GM12878 (cell line): ENCODE data around the gene ENDOV. TPM values are rescaled to one million over a fixed set of nuclear protein-coding genes. Genes with fewer than 3 reads are reported as not detected.

Experiments
- ATAC-seq: fragments of 200-7000 bp; cut with Tn5 transposase; 3 replicates; pipeline ENCODE4 v1.9.1; 2020; ENCODE audit warnings: mild to moderate bottlenecking, moderate library complexity
- BruUV-seq: library from RNA; stranded (reverse); fragments of 400-500 nt; replicated peaks from 2 replicates; lab custom pipeline; 2021; lab: Mats Ljungman, UMichigan
- CTCF ChIA-PET: fragments of 300-600 bp; sonication (Branson Sonifier 250); formaldehyde crosslinking; extraction: SDS; loops from one replicate; lab custom pipeline; 2021; ENCODE audit warnings: inconsistent platforms; lab: Yijun Ruan, JAX
- POLR2A ChIA-PET: fragments of 350-600 bp; formaldehyde crosslinking; extraction: SDS; loops from one replicate; lab custom pipeline; 2021; ENCODE audit warnings: inconsistent platforms; lab: Charles Lee
- RAD21 ChIA-PET: fragments of 300-600 bp; sonication (Branson Sonifier 250); formaldehyde crosslinking; loops from one replicate; lab custom pipeline; 2023; ENCODE audit warnings: antibody characterized with exemption; ENCODE audit not compliant: unreplicated experiment; lab: Charles Lee
- SMC1A ChIA-PET: fragments of 300-600 bp; sonication (Branson Sonifier 250); formaldehyde crosslinking; loops from one replicate; lab custom pipeline; 2023; ENCODE audit not compliant: unreplicated experiment, uncharacterized antibody; lab: Charles Lee
- DNase-seq: peaks from one replicate; pipeline ENCODE4 v3.0.0-alpha.2; 2011; ENCODE audit warnings: low read depth, low spot score
- FAIRE-seq: peaks from 3 replicates; lab custom pipeline; 2011; peaks lifted over from hg19 to GRCh38; lab: Jason Lieb, UNC
- H2AFZ ChIP-seq: 2 replicates; pipeline ENCODE4 v1.6.0; 2011; ENCODE audit warnings: low read depth, low read length, control low read depth; ENCODE audit not compliant: control insufficient read depth
- H3K27ac ChIP-seq: 2 replicates; pipeline ENCODE4 v1.5.1; 2011; ENCODE audit warnings: control low read depth; ENCODE audit not compliant: control insufficient read depth, insufficient read depth
- H3K27me3 ChIP-seq, 2 experiments: replicated peaks in 1 of 2; 2 replicates each; pipeline versions ENCODE4 v1.6.0 to v1.6.1; 2011; ENCODE audit warnings: low read length in 1 of 2; ENCODE audit not compliant: control insufficient read depth in 2 of 2, insufficient read depth in 2 of 2
- H3K36me3 ChIP-seq, 2 experiments: 2 replicates each; pipeline ENCODE4 v1.5.1; 2011; ENCODE audit warnings: low read length in 1 of 2; ENCODE audit not compliant: control insufficient read depth in 2 of 2, insufficient read depth in 2 of 2
- H3K4me1 ChIP-seq: 2 replicates; pipeline ENCODE4 v1.6.1; 2011; ENCODE audit warnings: mild to moderate bottlenecking, low read length, moderate library complexity, mixed read lengths; ENCODE audit not compliant: control insufficient read depth, insufficient read depth
- H3K4me2 ChIP-seq: 2 replicates; pipeline ENCODE4 v1.6.0; 2011; ENCODE audit warnings: control low read depth; ENCODE audit not compliant: control insufficient read depth, insufficient read depth
- H3K4me3 ChIP-seq: fragments of 200-600 bp; sonication (generic); 2 replicates; pipeline ENCODE4 v1.5.1; 2016
- H3K79me2 ChIP-seq: 2 replicates; pipeline ENCODE4 v1.6.0; 2011; ENCODE audit warnings: low read length; ENCODE audit not compliant: control insufficient read depth, insufficient read depth
- H3K9ac ChIP-seq: 2 replicates; pipeline ENCODE4 v1.8.0; 2011; ENCODE audit warnings: low read length, control low read depth, mixed read lengths; ENCODE audit not compliant: control insufficient read depth, insufficient read depth
- H3K9me3 ChIP-seq: replicated peaks from 3 replicates; pipeline ENCODE4 v1.5.1; 2011; ENCODE audit warnings: mild to moderate bottlenecking, low read length; ENCODE audit not compliant: control insufficient read depth, insufficient read depth
- H4K20me1 ChIP-seq: 2 replicates; pipeline ENCODE4 v1.6.0; 2011; ENCODE audit not compliant: control insufficient read depth, insufficient read depth
- BACH1 ChIP-seq: fragments of 450-650 bp; IDR thresholded peaks from 2 replicates; pipeline ENCODE4 v1.6.1; 2017; ENCODE audit warnings: mild to moderate bottlenecking, borderline replicate concordance
- BCL11A ChIP-seq: IDR thresholded peaks from 2 replicates; pipeline ENCODE4 v1.6.1; 2011; ENCODE audit warnings: low read depth, low read length
- BMI1 ChIP-seq: fragments of 450-650 bp; IDR thresholded peaks from 2 replicates; pipeline ENCODE4 v1.6.1; 2016; ENCODE audit warnings: mild to moderate bottlenecking, moderate library complexity, borderline replicate concordance
- CHD4 ChIP-seq: fragments of 200-600 bp; sonication (generic); IDR thresholded peaks from 2 replicates; pipeline ENCODE4 v1.6.1; 2016; ENCODE audit warnings: mild to moderate bottlenecking
- HDGF ChIP-seq: fragments of 450-650 bp; IDR thresholded peaks from 2 replicates; pipeline ENCODE4 v1.6.1; 2016; ENCODE audit warnings: antibody characterized with exemption
- JUNB ChIP-seq: IDR thresholded peaks from 2 replicates; pipeline ENCODE4 v1.6.1; 2016; ENCODE audit warnings: antibody characterized with exemption, mild to moderate bottlenecking
- NR2C2 ChIP-seq: IDR thresholded peaks from 2 replicates; pipeline ENCODE4 v1.6.1; 2011; ENCODE audit warnings: borderline replicate concordance, low read depth; ENCODE audit not compliant: control insufficient read depth, insufficient read length
- PAX8 ChIP-seq: fragments of 450-650 bp; IDR thresholded peaks from 2 replicates; pipeline ENCODE4 v1.6.1; 2017; ENCODE audit warnings: mild to moderate bottlenecking, moderate library complexity
- POLR2A ChIP-seq: IDR thresholded peaks from 2 replicates; pipeline ENCODE4 v1.6.1; 2011; ENCODE audit warnings: low read depth, mild to moderate bottlenecking, low read length
- POU2F2 ChIP-seq: IDR thresholded peaks from 3 replicates; pipeline ENCODE4 v1.6.1; 2011; ENCODE audit warnings: low read depth, mild to moderate bottlenecking, low read length, borderline replicate concordance
- RELA ChIP-seq: fragments of 450-650 bp; IDR thresholded peaks from 2 replicates; pipeline ENCODE4 v1.8.0; 2014; ENCODE audit warnings: borderline replicate concordance; ENCODE audit not compliant: partially characterized antibody
- SP1 ChIP-seq: IDR thresholded peaks from one replicate; pipeline ENCODE4 v1.6.1; 2011; ENCODE audit warnings: low read depth, low read length
- USF2 ChIP-seq: IDR thresholded peaks from 2 replicates; pipeline ENCODE4 v1.6.1; 2011; ENCODE audit warnings: low read depth, low read length, improper control_type of control experiment, borderline replicate concordance
- ZNF384 ChIP-seq: IDR thresholded peaks from 2 replicates; pipeline ENCODE4 v1.6.1; 2012; ENCODE audit warnings: low read depth, mild to moderate bottlenecking, low read length, improper control_type of control experiment, borderline replicate concordance
- WGBS: methylation state at CpG from one replicate; pipeline ENCODE4 v1.1.6; 2016; ENCODE audit warnings: low lambda C conversion rate; ENCODE audit not compliant: insufficient replicate concordance, insufficient coverage; ENCODE audit errors: missing lambda C conversion rate; 5-methylcytosine and 5-hydroxymethylcytosine counted together
- in situ Hi-C: fragments of 300-500 bp; cut with MboI; formaldehyde crosslinking; loops from 9 replicates; pipeline ENCODE4 v1.14.3; 2018; ENCODE audit warnings: mixed read lengths
- intact Hi-C: fragments of 100-400 bp; cut with micrococcal nuclease; formaldehyde crosslinking; loops from one replicate; pipeline ENCODE4 v1.14.2; 2022; ENCODE audit not compliant: unreplicated experiment
- polyA plus RNA-seq, 11 experiments: library from polyadenylated mRNA; depleted of rRNA in 4 of 11; unstranded in 6 of 11; stranded (reverse) in 5 of 11; fragments of >200 nt; fragmentation: Nextera tagmentation in 4 of 11; fragmentation: Illumina TruSeq in 1 of 11; extraction: Ambion mirVana in 4 of 11; extraction: Trizol in 1 of 11; gene quantifications; 1 replicate in 1 of 11; 2 replicates in 10 of 11; pipeline versions ENCODE4 v1.2.1 to v1.2.3, GENCODE V29; 2011 to 2016; ENCODE audit warnings: inconsistent platforms in 2 of 11, missing spikeins in 2 of 11, low read depth in 1 of 11
- total RNA-seq, 4 experiments: library from RNA; depleted of rRNA in 3 of 4; stranded (reverse); fragments of >200 nt in 3 of 4; fragmentation: Illumina TruSeq in 1 of 4; extraction: Trizol in 1 of 4; gene quantifications; 2 replicates each; pipeline versions ENCODE4 v1.2.1 to v1.2.3, GENCODE V29; 2013 to 2021

Gene ENDOV
- total and polyA plus RNA-seq, 10 of the 15 experiments (the other 5 are each of a cell fraction or from before 2014, with no cell fraction given), result 0.63 to 11.9 (median 8.1) TPM

- Histone ChIP-seq H3K27me3 (no peaks in the 10 kb centered on the region), H3K9ac (no peak overlapping the region), H3K79me2 (no peaks in the 10 kb centered on the region), H3K36me3 (peaks cover 44 to 76% of the 10 kb centered on the region in 2 experiments), H3K27ac (no peak overlapping the region), H3K4me1 (no peaks in the 10 kb centered on the region), H2AFZ (no peak overlapping the region), H3K4me3 (no peak overlapping the region), H4K20me1 (no peaks in the 10 kb centered on the region), H3K4me2 (no peak overlapping the region), H3K9me3 (no peaks in the 10 kb centered on the region)
- ChIA-PET RAD21 (no interaction called here), POLR2A (no interaction called here), SMC1A (no interaction called here), CTCF (interaction anchor here (1.1 kb wide), 1 partner anchor 181 kb away, joined by 3 read pairs; no protein-coding TSS in a partner anchor)
- DNase-seq, result no peak
- no TSS peak for BruUV-seq
- in situ Hi-C loops, result no loop called here
- no peak for FAIRE-seq
- no peak for TF ChIP-seq HDGF
- TF ChIP-seq PAX8, result no peak
- TF ChIP-seq NR2C2, result no peak
- no peak for TF ChIP-seq USF2
- TF ChIP-seq SP1, result no peak
- 99% methylated on average over 21 of the region's 21 CpGs for WGBS
- intact Hi-C loops, result no loop called here
- no peak for ATAC-seq
Measured at GRCh38 chr17:80380555-80381002, 34.4 kb upstream of the ENDOV start.

GRCh38 chr17:80381416-80381923, 33.5 kb upstream of the ENDOV start:
- ChIA-PET CTCF (interaction anchor here (1.1 kb wide), 1 partner anchor 182 kb away, joined by 3 read pairs; no protein-coding TSS in a partner anchor), POLR2A (interaction anchor here (0.5 kb wide), 1 partner anchor 228 kb away, joined by 4 read pairs; no protein-coding TSS in a partner anchor), RAD21 (no interaction called here)
- FAIRE-seq (no peak), ATAC-seq (no peak), DNase-seq (no peak)
- Histone ChIP-seq H3K79me2 (no peaks in the 10 kb centered on the region), H4K20me1 (no peaks in the 10 kb centered on the region), H3K9me3 (no peaks in the 10 kb centered on the region), H3K36me3 (peaks cover 44 to 79% of the 10 kb centered on the region in 2 experiments), H3K4me1 (no peaks in the 10 kb centered on the region), H3K4me2 (no peak overlapping the region), H3K27ac (no peak overlapping the region), H3K9ac (no peak overlapping the region)
- no TSS peak for BruUV-seq
- WGBS, result 97% methylated on average over 18 of the region's 18 CpGs
- in situ Hi-C loops, result no loop called here
- intact Hi-C loops, result no loop called here
- TF ChIP-seq RELA, result no peak
- TF ChIP-seq POU2F2, result no peak
- no peak for TF ChIP-seq BACH1
- 0 out of 2 replicates have a peak, but pooled peaks have one; percentile 25 for TF ChIP-seq POLR2A
- TF ChIP-seq CHD4, result no peak
- no peak for TF ChIP-seq JUNB
- no peak for TF ChIP-seq ZNF384
- no peak for TF ChIP-seq BCL11A
- no peak for TF ChIP-seq BMI1
- TF ChIP-seq, all 136 proteins: peak for 1
- no peak overlapping the region for H2AFZ ChIP-seq
- H3K27me3 ChIP-seq, result no peaks in the 10 kb centered on the region
- SMC1A ChIA-PET, result interaction anchor here (1.1 kb wide), 1 partner anchor 12 kb away, joined by 3 read pairs; no protein-coding TSS in a partner anchor
- H3K4me3 ChIP-seq, result no peak overlapping the region
